HepG2 (cell line): ENCODE measurements around the gene RPUSD4. TPM values are rescaled to one million over a fixed set of nuclear protein-coding genes. Genes with fewer than 3 reads are reported as not detected.

Experiments used
- ATAC-seq: fragments of 200-7000 bp; cut with Tn5 transposase; 3 replicates; pipeline ENCODE4 v1.9.1; 2020; ENCODE audit warnings: mild to moderate bottlenecking, moderate library complexity
- BruUV-seq: library from RNA; stranded (reverse); fragments of 400-500 nt; replicated peaks from 2 replicates; lab custom pipeline; 2021; lab: Mats Ljungman, UMichigan
- CTCF ChIA-PET: fragments of 300-600 bp; formaldehyde crosslinking; extraction: SDS; loops from one replicate; lab custom pipeline; 2021; ENCODE audit warnings: low total read pairs, inconsistent platforms, low intra/inter-chr PET ratio; lab: Yijun Ruan, JAX
- POLR2A ChIA-PET: fragments of 350-600 bp; sonication (Branson Sonifier 250); formaldehyde crosslinking; loops from one replicate; lab custom pipeline; 2020; ENCODE audit warnings: antibody characterized with exemption, inconsistent platforms; lab: Yijun Ruan, JAX
- DNase-seq: peaks from one replicate; pipeline ENCODE4 v3.0.0-alpha.2; 2015; ENCODE audit warnings: low spot score
- FAIRE-seq: peaks from 3 replicates; lab custom pipeline; 2011; peaks lifted over from hg19 to GRCh38; lab: Jason Lieb, UNC
- H2AFZ ChIP-seq: one replicate; pipeline ENCODE4 v1.6.1; 2011; ENCODE audit warnings: low read length, inconsistent platforms
- H3K27ac ChIP-seq: fragments of 300-600 bp; 3 replicates; pipeline ENCODE4 v1.8.0; 2011; ENCODE audit warnings: mixed run types, mild to moderate bottlenecking, mixed read lengths, low read length, inconsistent platforms; ENCODE audit not compliant: insufficient read depth; ENCODE audit errors: extremely low read length
- H3K27me3 ChIP-seq, 2 experiments: fragments of 200-600 bp in 1 of 2; 2 replicates in 1 of 2; 3 replicates in 1 of 2; pipeline versions ENCODE4 v1.6.0 to v1.8.0; 2011; ENCODE audit warnings: low read length in 2 of 2, mild to moderate bottlenecking in 2 of 2, moderate library complexity in 2 of 2, inconsistent platforms in 1 of 2; ENCODE audit not compliant: insufficient read depth in 2 of 2, control insufficient read depth in 1 of 2
- H3K36me3 ChIP-seq, 2 experiments: fragments of 200-600 bp in 1 of 2; replicated peaks in 1 of 2; 2 replicates in 1 of 2; 3 replicates in 1 of 2; pipeline versions ENCODE4 v1.5.1 to v1.8.0; 2011; ENCODE audit warnings: low read length in 2 of 2, inconsistent platforms in 1 of 2; ENCODE audit not compliant: insufficient read depth in 2 of 2, control insufficient read depth in 1 of 2
- H3K4me1 ChIP-seq: 2 replicates; pipeline ENCODE4 v1.5.1; 2012; ENCODE audit warnings: low read length, inconsistent platforms; ENCODE audit not compliant: insufficient read depth
- H3K4me2 ChIP-seq: 2 replicates; pipeline ENCODE4 v1.6.0; 2011; ENCODE audit warnings: low read depth, low read length, inconsistent platforms
- H3K4me3 ChIP-seq, 3 experiments: fragments of 200-600 bp in 1 of 3; sonication (generic), shearing (Covaris generic) in 1 of 3; replicated peaks in 1 of 3; 2 replicates each; pipeline ENCODE4 v1.5.1; 2011 to 2016; ENCODE audit warnings: low read length in 3 of 3, inconsistent platforms in 2 of 3, low read depth in 2 of 3, mild to moderate bottlenecking in 2 of 3, control low read depth in 1 of 3, mixed read lengths in 1 of 3; ENCODE audit not compliant: insufficient read depth in 1 of 3
- H3K79me2 ChIP-seq: one replicate; pipeline ENCODE4 v1.6.1; 2011; ENCODE audit warnings: low read length, inconsistent platforms; ENCODE audit not compliant: insufficient read depth
- H3K9ac ChIP-seq: 2 replicates; pipeline ENCODE4 v1.6.0; 2011; ENCODE audit warnings: mild to moderate bottlenecking, low read depth, low read length, inconsistent platforms; ENCODE audit not compliant: insufficient read depth
- H3K9me3 ChIP-seq: 2 replicates; pipeline ENCODE4 v1.5.1; 2012; ENCODE audit warnings: mild to moderate bottlenecking, low read length
- H4K20me1 ChIP-seq: 2 replicates; pipeline ENCODE4 v1.6.0; 2011; ENCODE audit warnings: inconsistent platforms, mild to moderate bottlenecking, low read length, moderate library complexity; ENCODE audit not compliant: insufficient read depth
- ARID4A ChIP-seq: sonication (generic); formaldehyde crosslinking; IDR thresholded peaks from 2 replicates; pipeline ENCODE4 v1.5.0; 2020; ENCODE audit warnings: mild to moderate bottlenecking, missing genetic modification reagents, borderline replicate concordance
- BCL3 ChIP-seq: sonication (generic); formaldehyde crosslinking; IDR thresholded peaks from 2 replicates; pipeline ENCODE4 v1.5.1; 2020; ENCODE audit warnings: mild to moderate bottlenecking, missing genetic modification reagents, moderate library complexity
- BORCS8-MEF2B ChIP-seq: sonication (generic); formaldehyde crosslinking; IDR thresholded peaks from 2 replicates; pipeline ENCODE4 v1.8.0; 2022; ENCODE audit warnings: mild to moderate bottlenecking, missing genetic modification reagents
- HOXD1 ChIP-seq: sonication (generic); formaldehyde crosslinking; IDR thresholded peaks from 2 replicates; pipeline ENCODE4 v1.5.0; 2020; ENCODE audit warnings: missing genetic modification reagents
- MAX ChIP-seq: IDR thresholded peaks from 2 replicates; pipeline ENCODE4 v1.6.1; 2012; ENCODE audit warnings: inconsistent platforms
- MIER3 ChIP-seq: IDR thresholded peaks from 2 replicates; pipeline ENCODE4 v1.6.1; 2016; ENCODE audit warnings: missing compliant biosample characterization, borderline replicate concordance
- THRA ChIP-seq: sonication (generic); formaldehyde crosslinking; IDR thresholded peaks from 2 replicates; pipeline ENCODE4 v1.4.0; 2020; ENCODE audit warnings: missing genetic modification reagents, borderline replicate concordance
- ZBTB14 ChIP-seq: sonication (generic); formaldehyde crosslinking; IDR thresholded peaks from 2 replicates; pipeline ENCODE4 v1.4.0; 2020; ENCODE audit warnings: missing genetic modification reagents
- ZFP91 ChIP-seq: sonication (generic); formaldehyde crosslinking; IDR thresholded peaks from 2 replicates; pipeline ENCODE4 v1.9.0; 2022; ENCODE audit warnings: missing genetic modification reagents, mild to moderate bottlenecking, borderline replicate concordance
- ZNF484 ChIP-seq: sonication (generic); formaldehyde crosslinking; IDR thresholded peaks from 2 replicates; pipeline ENCODE4 v1.5.1; 2020; ENCODE audit warnings: mild to moderate bottlenecking, low read depth, missing genetic modification reagents, borderline replicate concordance
- WGBS: methylation state at CpG from one replicate; pipeline ENCODE4 v1.1.6; 2017; ENCODE audit warnings: low lambda C conversion rate; 5-methylcytosine and 5-hydroxymethylcytosine counted together
- in situ Hi-C: cut with HindIII; loops from 2 replicates; pipeline ENCODE4 v1.10.0; 2017; ENCODE audit warnings: low pct_unique_long_range_greater_than_20kb; ENCODE audit not compliant: extremely low pct_ligation_motif_present
- intact Hi-C: fragments of 100-400 bp; cut with micrococcal nuclease; formaldehyde crosslinking; loops from one replicate; pipeline ENCODE4 v1.10.0; 2022; ENCODE audit not compliant: unreplicated experiment
- polyA plus RNA-seq, 8 experiments: library from polyadenylated mRNA; depleted of rRNA in 3 of 8; stranded (reverse) in 7 of 8; unstranded in 1 of 8; fragments of >200 nt; fragmentation: Illumina TruSeq in 4 of 8; extraction: Trizol in 4 of 8; gene quantifications; 2 replicates each; pipeline versions ENCODE4 v1.2.1 to v1.2.3, GENCODE V29; 2011 to 2016; ENCODE audit warnings: low read depth in 4 of 8, missing spikeins in 1 of 8, mixed read lengths in 1 of 8; ENCODE audit not compliant: insufficient read depth in 1 of 8
- total RNA-seq, 5 experiments: library from RNA; depleted of rRNA; stranded (reverse); fragments of >200 nt; fragmentation: Illumina TruSeq; extraction: Trizol; gene quantifications; 2 replicates each; pipeline ENCODE4 v1.2.3, GENCODE V29; 2016; ENCODE audit warnings: low read depth in 1 of 5

Gene RPUSD4
- total and polyA plus RNA-seq, 2 of the 13 experiments (the other 11 are each of a cell fraction or from before 2014, with no cell fraction given): 45.0 to 52.9 TPM

- TF ChIP-seq THRA (CRISPR knock-in tag) (peak; percentile 87; the same call in 1 of the 2 replicates), ZFP91 (CRISPR knock-in tag) (peak; percentile 51; the same call in 1 of the 2 replicates), BORCS8-MEF2B (0 out of 2 replicates have a peak, but pooled peaks have one; percentile 27), MAX (0 out of 2 replicates have a peak, but pooled peaks have one; percentile 27)
Measured at GRCh38 chr11:126161023-126161391, 50.4 kb downstream of the RPUSD4 start (continued).

- POLR2A ChIA-PET: interaction anchor here (1.5 to 5.3 kb wide), 6 partner anchors 13 to 99 kb away, joined by 6 to 104 read pairs (median 10); no protein-coding TSS in a partner anchor
- H3K27me3 ChIP-seq: no peaks in the 10 kb centered on the region
- CTCF ChIA-PET: no interaction called here
- H3K9ac ChIP-seq: peak overlapping the region; percentile 60
- H3K27ac ChIP-seq: peak overlapping the region; percentile 80
- H3K9me3 ChIP-seq: no peaks in the 10 kb centered on the region
- peak overlapping the region; percentile 48 for H2AFZ ChIP-seq
- intact Hi-C loops: loop anchor here (2.0 kb wide), 1 partner anchor 28 kb away; no protein-coding TSS in a partner anchor
- in situ Hi-C loops: no loop called here
- no peak for DNase-seq
- H3K4me2 ChIP-seq: peak overlapping the region; percentile 87
- ATAC-seq: peak; percentile 52
- no peak for FAIRE-seq
- BruUV-seq: no TSS peak
- H3K36me3 ChIP-seq: no peaks in the 10 kb centered on the region
- H3K79me2 ChIP-seq: no peaks in the 10 kb centered on the region
- 1% methylated on average over 17 of the region's 18 CpGs for WGBS
- peaks cover 88% of the 10 kb centered on the region for H3K4me1 ChIP-seq
- peak overlapping the region; percentile 50 to 73 (median 64) for H3K4me3 ChIP-seq
- H4K20me1 ChIP-seq: no peaks in the 10 kb centered on the region
- TF ChIP-seq ZNF484: no peak
- TF ChIP-seq MIER3 (CRISPR knock-in tag): no peak
- peak; percentile 12; the same call in 1 of the 2 replicates for TF ChIP-seq ARID4A (CRISPR knock-in tag)
- TF ChIP-seq BCL3 (CRISPR knock-in tag): no peak; the same call in 1 of the 2 replicates
- TF ChIP-seq ZBTB14 (CRISPR knock-in tag): no peak
- no peak for TF ChIP-seq HOXD1 (CRISPR knock-in tag)
Measured at GRCh38 chr11:126160345-126161022, 51.0 kb downstream of the RPUSD4 start.
